Endometrium (tissue), 2 donors: ENCODE results near the gene KIAA1328.
"Not testable (repeated sequence)": the region's sequence is repeated elsewhere in the genome, so short reads cannot be mapped to it uniquely, and the experiment has no call there.

ENCODE experiments used
- FAIRE-seq: peaks from 2 replicates; lab custom pipeline; 2012; peaks lifted over from hg19 to GRCh38; lab: Jason Lieb, UNC
- donor health status: control.
- donor health status: control.

KIAA1328 gene

DNA sequence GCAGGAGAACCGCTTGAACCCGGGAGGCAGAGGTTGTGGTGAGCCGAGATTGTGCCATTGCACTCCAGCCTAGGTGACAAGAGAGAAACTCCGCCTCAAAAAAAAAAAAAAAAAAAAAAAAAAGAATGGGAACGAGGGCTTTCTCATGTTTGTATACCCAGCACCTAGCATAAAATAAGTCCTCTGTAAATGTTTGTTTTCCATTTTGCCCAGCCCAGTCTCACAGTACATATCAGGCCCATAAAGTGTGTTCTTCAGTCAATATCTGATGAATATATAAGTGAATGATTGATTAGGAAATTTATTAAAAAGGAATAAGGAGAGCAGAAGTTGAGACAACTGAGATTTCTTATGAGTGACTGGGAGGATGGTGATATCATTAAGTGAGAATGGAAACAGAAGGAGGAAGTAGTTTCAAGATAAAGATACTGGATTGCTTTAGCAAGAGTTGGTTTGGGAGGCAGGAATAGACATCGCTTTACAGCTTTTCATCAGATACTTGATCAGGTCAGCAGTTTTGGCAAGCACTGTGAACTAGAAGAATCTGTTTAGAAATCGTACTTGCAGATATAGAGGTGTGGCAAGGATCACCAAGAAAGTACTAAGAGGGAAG lies 327.5 kb downstream of the KIAA1328 start:
- FAIRE-seq = no peak

DNA sequence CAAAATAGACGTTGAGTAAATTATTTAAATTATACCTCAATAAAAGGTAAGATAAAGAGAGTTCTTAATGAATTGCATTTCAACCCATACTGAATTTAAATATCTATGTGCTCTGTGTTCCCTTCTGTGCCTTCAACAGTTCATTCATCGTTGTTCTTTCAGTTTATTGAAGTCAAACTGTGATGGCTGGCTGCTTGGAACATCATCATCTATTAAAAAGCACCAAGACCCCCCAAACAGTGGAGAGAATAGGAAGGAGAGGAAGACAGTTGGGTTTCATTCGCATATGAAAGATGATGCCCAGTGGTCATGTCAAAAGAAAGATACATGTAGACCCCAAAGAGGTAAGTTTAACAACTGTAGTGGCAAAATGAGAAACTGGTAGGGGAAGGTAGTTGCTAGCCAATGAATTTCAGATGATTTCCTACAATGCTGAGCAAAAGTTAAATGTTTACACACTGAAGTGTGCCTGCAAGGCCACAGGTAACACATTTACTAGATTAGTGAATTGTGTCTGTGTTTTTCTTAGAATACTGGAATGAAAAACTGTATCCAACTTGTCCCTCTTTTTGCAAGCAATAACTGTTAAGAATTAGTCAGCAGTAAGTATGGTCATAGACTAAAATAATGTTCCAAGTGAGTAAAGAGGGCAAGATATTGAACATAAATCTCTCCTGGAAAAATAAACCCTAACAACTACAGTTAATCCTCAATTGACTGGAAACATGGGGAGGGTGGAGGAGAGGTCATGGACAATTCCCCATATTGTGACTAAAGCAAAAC lies 331.3 kb downstream of the KIAA1328 start:
- no peak for FAIRE-seq

DNA sequence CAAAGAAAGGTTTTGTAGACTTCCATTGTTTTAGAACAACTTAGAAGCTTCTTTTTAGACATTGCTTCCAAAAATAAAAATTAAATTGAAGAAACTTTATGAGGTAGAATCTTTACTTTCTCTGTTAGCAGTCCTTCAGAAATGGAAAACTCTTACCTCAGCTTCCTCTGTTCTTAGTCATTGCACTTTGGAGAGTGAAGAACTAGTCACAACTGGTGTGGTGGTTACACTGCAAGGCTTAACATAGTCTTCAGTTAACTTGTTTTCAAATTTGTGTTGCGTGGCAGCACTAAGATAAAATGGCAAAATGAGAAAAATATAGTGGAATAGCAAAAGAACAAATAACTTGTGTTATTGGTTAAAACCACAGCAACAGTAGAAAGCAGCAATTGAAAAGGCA lies 332.6 kb downstream of the KIAA1328 start:
- FAIRE-seq = no peak

DNA sequence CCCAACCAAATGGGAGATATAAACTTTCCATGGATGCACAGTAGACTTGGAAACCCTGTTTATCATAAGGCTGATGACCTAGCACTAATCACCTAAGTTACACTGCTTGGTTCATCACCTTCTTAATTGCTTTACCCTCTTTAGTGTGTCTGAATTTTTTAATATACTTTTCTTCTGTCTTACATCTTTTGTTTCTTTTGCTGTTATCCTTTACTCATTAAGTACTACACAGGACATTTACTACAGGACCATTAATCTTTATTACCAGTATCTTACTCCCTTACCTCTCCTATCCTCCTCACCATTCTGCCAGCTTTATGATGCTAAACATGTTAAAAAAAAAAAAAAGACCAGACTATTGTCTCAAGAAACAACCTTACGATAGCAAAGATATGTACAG lies 333.6 kb downstream of the KIAA1328 start:
- no peak for FAIRE-seq

DNA sequence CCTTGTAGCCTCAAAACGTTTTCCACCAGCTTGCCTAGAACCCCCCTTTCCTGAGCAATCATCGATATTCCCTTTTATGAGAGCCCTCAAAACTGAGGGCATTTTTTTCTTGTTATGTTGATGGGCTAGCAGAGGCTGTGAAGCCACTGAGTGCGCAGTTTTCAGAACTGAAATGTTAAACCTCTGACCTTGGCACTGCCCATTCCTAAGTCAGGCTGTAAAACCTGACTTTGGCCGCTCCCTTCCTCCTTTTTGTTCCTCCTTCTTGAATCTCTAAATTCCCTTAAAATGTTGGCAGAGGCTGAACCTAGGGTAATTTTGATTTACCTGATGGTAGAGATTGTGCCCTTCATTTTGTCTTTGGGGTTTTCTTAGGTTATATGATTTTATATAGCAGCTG lies 334.2 kb downstream of the KIAA1328 start:
- FAIRE-seq = no peak

DNA sequence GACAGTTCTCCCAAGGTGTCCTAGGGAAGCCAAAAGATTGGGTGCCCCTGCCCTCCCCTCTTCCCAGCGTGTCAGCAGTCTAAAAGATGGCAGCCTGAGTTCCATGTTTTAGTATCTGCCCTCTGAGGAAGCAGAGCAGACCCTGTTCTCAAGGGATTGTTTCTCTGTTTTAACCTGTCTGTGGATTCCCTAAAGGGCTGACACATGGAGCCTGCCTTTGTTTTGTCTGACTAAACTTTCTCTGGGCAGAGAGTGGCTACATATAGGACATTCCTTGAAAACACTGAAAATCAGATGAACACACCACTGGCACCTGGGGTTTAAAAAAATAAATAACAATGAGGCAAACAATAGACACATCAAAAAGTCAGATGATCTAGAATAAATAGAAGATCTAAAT lies 337.6 kb downstream of the KIAA1328 start:
- no peak for FAIRE-seq

DNA sequence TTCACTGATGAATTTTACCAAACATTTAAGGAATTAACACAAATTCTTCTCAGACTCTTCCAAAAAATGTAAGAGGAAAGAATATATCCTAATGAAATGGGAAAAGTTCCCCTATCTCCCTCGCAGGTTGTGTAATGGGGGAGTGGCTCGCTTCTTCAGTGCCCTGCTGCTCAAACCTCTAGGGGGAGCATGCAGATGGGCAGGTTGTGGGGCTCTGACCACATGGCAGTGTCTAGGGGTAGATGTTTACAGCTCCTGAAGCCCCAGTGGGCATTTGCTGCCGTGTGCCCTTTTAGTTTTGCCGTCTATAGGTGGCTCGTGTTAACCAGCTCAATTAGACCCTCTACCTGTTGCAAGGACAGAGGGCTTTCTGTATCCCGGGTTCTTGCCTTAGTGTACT lies 338.0 kb downstream of the KIAA1328 start:
- FAIRE-seq = not testable (repeated sequence)

DNA sequence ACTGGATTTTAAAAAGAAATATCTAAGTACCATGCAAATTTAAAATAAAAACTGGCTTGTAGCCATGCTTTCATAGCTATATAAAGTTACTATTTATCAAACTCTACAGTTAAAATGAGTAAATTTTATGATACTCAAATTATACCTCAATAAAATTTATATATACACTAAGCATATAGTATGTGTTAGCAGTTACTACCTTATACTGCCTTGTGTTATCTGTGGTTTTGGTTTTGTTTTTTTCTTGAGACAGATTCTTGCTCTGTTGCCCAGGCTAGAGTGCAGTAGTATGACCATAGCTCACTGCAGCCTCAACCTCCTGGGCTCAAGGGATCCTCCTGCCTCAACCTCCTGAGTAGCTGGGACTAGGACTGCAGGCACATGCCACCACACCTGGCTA lies 342.1 kb downstream of the KIAA1328 start:
- FAIRE-seq = no peak

DNA sequence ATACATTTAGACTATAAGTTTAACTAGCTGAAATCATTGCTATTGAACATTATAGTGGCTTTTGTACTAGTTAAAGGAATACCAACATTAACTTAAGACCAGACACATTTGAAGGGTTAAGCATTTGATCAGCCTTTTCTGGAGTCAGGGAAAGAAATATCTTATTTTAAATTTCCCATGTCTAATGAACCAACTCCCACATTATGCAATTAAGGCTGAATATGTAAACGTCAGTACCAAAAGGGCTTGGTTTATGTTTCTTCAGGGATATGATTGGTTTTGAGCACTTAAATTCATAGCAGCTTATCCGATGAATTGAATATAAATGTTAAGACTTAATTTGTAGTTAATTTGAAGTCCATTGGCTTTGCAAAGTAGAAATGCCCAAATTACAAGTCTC lies 344.5 kb downstream of the KIAA1328 start:
- FAIRE-seq = no peak

DNA sequence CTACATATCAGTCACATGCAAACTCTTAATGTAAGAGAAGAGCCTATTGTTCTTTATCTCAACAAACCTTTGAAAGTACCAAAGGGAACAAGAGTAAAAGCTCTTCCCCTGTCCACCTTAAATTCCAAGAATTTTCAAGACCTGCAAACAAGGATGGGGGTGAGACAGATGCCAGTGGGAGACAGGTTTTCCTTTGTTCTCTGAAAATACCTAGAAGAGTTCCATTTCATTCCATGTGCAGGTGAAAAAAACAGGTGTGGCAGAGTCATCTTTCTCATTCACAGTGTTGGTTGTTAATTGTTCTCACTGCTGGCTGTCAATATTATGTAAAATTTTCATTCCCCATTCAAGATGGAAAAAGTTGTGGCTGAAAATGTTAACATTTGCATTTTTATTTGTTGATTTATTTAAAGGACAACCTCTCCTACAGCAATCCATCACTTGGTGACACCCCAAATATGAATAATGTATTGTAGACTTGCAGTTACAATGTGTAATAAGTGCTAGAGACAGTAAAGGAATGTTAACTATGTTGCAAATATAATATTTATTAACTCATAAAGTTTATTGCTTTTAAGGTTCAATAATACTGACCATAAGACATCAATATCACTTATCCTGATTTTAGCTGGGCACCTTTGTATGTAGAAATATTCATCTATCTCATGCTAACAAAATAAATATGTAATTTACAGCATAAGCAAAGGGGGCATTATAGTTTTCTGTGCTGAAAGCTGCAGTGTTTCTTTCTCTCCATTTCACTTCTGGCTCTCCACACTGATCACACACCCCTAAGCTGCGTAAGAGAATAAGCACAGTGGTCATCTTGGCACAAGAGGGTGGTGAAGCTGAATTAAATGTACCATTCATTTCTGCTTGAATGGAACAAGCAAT lies 347.0 kb downstream of the KIAA1328 start:
- FAIRE-seq = no peak

DNA sequence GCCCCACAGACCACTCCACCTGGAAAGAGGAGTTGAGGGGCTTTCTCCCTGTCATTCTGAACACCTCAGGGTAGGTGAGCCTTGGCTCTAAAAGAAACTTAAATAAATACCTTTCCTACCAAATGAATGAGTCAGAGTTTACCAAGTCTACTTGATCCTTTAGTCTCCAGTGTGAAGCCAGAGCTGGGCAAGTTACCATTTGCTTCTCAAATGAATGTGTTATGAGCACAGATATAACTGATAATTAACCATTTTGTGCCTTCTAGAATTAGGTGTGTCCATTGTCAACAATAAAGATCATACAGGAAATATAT lies 347.7 kb downstream of the KIAA1328 start:
- FAIRE-seq = no peak

DNA sequence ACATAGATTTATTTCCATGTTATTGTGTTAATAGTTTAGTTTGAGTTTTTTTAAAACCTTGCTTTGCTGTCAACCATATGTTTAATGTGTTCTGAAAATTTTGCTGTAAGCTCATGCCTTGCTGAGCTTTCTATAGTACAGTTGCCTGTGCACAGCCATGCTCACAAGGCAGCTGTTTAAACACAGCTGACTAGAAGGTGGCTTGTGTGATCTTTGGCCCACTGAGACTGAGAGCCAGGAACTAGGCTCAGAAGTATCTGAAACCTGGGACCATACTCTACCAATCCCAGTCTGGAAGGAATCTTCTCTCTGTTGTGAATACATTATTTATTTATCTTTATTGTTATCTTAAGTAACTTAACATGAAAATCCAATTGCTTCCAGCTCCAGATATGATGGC lies 350.5 kb downstream of the KIAA1328 start:
- no peak for FAIRE-seq

DNA sequence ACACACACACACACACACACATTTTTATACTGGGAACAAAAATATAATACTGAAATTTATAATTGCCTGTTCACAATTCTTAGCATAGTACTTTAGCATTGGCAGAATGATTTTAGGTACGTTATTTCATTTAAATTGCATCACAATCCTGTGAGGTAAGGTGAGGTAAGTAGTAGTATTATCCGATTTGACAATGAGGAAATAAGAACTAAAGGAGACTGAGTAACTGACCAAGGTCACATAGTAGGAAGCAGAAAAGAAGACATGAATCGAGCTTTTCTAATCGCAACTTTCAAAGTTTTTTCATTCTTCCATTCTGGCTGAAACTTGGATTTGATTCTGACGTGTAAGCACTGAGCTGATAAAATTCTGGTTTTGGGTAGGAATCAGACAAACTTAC lies 351.2 kb downstream of the KIAA1328 start:
- no peak for FAIRE-seq

DNA sequence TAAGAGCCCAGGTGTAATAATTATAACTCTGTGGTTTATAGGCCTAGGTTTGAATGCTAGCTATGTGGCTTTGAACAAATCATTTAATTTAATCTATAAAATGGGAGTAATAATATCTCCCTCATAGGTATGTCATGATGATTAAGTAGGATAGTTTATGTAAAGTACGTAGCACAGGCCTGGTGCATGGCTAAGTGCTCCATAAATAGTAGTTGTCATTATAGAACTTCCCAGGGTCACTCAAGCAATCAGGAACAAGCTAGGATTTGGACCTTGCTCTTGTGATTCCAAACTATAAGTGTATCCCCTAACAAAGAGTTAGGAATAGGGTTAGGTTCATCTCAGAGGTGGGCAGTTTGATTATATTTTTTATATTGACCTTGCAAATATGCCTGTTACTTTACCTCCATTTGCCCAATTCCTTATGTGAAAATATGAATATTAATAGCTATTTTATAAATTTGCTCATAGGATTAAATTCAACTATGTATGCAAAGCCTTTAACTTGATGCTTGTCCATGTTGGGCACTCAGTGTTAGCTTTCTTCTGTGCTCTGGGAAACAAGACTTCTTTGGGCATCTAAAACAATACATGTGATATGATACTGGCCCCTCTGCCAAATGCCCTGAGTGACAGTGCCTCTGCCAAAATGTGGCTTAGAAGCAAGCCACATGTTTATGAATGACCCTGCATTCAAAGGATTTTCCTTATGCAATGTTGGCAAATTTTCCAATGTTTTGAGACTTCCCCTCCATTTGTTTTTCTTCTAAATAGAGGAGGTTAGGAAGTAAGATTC lies 353.6 kb downstream of the KIAA1328 start:
- no peak for FAIRE-seq

DNA sequence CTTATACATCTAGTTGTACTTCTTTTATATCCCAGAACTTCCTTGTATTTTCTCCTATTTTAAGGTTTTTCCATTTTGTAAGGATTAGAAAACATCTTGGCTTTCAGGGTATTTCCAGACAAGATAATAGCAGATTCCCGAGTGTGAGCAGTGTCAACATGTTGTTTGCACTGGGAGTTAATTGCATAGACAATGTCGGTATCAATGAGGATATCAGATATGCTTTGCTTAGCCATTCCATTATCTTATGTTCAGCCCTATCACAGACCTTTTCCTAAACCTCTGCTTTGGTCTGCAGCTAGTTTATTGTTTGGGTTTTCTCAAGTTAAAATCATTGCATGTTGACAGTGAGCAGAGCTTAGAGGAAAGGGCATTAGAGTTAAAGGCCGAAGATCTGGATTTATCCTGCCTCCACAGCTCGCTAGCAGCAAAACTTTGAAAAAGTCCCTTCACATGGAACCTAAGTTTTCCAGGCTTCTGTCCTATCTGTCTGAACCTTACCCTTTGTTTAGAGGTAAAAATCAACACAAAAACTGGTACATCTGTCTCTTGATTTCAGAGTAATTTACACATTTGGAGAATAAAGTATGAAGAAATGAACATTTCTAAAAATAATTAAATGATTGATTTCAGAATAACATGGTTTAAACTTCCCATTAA lies 355.4 kb downstream of the KIAA1328 start:
- FAIRE-seq = no peak

DNA sequence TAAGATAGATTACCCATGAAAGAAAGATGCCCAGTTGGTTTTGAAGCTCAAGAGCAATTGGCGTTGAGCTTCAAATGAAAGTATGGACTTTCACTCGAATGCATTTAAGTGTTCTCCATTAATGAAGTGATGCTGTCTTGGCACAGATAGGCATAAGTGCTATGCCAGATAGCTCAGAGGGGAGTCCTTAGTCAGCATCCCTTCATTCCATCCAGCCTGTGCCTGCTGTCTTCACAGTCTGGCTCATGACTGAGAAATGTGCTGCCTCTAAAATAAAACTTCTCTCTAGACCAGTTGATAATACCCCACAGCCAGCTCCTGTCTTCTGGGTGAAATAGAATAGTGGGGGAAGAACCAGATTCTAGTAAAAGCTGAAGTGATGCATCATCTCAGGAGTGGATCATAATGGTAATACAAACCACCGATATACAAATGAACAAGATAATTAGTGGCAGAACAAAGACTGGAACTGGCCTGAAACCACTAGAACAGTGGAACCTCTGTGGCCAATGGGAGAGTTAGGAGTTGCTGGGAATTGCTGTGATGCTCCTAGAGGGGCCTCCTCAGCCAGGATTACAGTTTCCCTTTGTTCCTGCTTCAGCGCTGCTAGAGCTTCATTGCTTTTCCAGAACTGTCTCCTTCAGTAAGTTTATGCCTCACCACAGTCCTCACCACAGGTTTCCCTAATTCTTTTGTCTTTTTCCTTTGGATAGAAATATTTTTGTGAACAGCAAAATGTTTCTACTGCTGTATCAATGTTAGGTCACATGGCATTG lies 359.3 kb downstream of the KIAA1328 start:
- no peak for FAIRE-seq

DNA sequence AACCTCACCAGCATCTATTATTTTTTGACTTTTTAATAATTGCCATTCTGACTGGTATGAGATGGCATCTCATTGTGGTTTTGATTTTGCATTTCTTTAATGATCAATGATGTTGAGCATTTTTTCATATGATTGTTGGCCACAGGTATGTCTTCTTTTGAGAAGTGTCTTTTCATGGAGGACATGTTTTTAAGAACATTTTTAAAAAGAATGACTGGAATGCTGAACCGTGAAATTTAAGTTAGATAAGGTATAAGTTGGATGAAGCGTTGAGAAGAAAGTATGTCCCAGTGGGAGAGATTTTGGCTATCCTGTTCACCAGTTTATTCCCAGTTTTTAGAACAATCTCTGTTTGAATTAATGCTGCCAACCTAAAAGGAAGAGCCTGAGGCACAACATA lies 370.8 kb downstream of the KIAA1328 start:
- no peak for FAIRE-seq

DNA sequence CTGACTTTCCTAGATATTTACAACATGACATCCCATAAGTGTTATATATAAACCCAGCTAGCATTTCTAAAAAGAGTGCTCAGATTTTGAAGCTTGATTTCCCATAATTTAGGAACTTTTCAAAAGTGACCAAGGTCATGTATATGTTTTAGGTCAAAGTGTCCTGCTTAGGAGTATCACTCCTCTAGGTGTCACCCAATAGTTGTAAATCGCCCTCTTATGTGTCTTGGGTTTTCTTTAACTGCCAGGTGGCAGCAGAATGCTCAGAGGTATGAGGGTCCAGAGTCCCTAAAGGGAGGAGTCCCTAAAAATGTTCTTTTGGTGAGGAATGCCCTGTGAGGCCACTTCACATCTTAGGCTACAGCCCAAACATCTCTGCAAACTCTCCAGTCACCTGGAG lies 378.4 kb downstream of the KIAA1328 start:
- no peak for FAIRE-seq

DNA sequence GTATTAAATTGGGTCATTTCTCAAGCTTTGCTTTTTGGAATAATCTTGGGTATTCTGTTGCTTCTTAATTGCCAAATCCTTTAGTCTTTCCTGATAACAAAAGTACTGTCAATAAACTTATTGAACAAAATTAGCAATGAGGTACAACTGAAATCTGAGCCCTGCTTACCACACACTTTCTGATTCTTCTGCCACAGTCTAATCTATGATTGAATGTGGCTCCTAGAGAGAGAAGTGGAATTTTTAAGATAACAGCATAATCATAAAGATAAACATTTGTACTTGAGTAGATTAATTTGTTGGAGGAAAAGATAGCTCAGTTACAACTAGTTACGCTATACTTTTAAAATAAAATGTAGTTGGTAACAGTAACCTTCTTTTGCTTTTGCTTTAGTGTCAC lies 381.9 kb downstream of the KIAA1328 start:
- FAIRE-seq = no peak

DNA sequence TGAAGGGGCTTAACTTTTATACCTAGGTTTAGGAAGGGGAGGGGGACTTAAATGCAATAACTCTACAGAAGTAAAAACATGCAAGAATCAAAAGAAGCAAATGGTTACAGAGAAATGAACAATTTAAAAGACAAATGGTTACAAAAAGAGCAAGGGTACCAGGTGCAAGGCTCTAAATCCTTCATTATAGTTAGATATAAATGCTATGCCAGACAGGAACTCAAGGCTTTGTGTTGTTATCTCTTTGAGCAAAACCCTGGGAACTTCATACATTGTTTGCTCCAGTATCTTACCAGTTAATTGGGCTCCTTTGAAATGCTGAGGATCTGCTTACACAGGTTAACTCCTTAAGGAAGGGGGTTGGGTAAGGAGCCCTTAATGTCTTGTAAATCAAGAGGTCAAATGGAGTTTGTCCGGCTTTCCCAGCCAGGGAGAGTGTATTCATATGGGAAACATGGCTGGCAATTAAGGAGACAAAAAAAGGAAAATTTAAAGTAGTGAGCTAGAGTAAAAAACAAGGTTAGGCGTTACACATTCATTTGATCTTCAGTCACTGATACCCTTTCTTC lies 389.2 kb downstream of the KIAA1328 start:
- FAIRE-seq = no peak

DNA sequence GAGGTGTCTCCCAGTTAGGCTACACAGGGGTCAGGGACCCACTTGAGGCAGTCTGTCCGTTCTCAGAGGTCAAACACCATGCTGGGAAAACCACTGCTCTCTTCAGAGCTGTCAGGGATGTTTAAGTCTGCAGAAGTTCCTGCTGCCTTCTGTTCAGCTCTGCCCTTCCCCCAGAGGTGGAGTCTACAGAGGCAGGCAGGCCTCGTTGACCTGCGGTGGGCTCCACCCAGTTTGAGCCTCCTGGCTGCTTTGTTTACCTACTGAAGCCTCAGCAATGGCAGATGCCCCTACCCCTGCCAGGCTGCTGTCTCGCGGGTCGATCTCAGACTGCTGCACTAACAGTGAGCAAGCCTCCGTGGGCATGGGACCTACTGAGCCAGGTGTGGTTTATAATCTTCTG lies 390.3 kb downstream of the KIAA1328 start:
- no peak for FAIRE-seq
